ENCODE data around the gene ABCC10.
"Not testable (repeated sequence)": the region's sequence is repeated elsewhere in the genome, so short reads cannot be mapped to it uniquely, and the experiment has no call there.

ABCC10 gene

GRCh38 chr6:43496370-43497128, 69.2 kb downstream of the ABCC10 start:
- DNase-seq (ENCODE audit: low spot score): no peak

DNA sequence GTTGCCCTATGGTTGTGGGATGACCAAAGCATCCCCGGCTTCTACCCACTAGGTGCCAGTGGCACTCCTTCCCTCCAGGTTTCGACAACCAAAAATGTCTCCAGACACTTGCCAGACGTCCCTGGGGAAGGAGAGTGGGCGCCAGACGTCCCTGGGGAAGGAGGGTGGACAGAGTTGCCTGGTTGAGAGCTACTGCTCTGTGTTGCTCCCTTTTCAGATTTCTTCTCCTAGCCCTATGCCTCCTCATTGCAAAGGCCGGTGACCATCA, 69.7 kb downstream of the ABCC10 start:
- DNase-seq (ENCODE audit: low spot score): no peak

GRCh38 chr6:43497689-43498088, 70.3 kb downstream of the ABCC10 start:
- DNase-seq (ENCODE audit: low spot score): no peak

DNA sequence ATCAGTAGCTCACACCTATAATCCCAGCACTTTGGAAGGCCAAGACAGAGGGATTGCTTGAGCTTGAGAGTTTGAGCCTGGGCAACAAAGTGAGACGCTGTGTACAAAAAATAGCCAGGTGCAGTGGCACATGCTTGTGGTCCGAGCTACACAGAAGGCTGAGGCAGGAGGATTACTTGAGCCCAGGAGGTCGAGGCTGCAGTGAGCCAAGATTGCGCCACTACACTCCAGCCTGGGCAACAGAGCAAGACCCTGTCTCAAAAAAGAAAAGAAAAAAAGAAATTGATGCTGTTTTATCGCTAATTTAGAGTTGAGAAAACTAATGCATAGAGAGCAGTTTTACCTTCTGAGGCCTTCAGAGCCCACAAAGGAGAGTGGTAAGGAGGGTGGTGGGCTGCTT, 71.0 kb downstream of the ABCC10 start:
- DNase-seq (ENCODE audit: low spot score): not testable (repeated sequence)

GRCh38 chr6:43499028-43499815, 71.9 kb downstream of the ABCC10 start:
- no peak for DNase-seq (ENCODE audit: low spot score)

Data from RKO (cell line).